H1 (cell line): ENCODE data around the gene HBEGF. TPM values are rescaled to one million over a fixed set of nuclear protein-coding genes. Genes with fewer than 3 reads are reported as not detected.

ENCODE experiments used
- BCL11A ChIP-seq, 2 experiments: IDR thresholded peaks; one replicate each; pipeline ENCODE4 v1.6.1; 2011; ENCODE audit warnings: low read depth in 2 of 2, low read length in 2 of 2, mild to moderate bottlenecking in 2 of 2
- BRCA1 ChIP-seq: IDR thresholded peaks from 2 replicates; pipeline ENCODE4 v1.6.1; 2012; ENCODE audit warnings: low read depth, low read length, improper control_type of control experiment
- CEBPB ChIP-seq: IDR thresholded peaks from 2 replicates; pipeline ENCODE4 v1.6.1; 2012; ENCODE audit warnings: low read depth, low read length
- CHD7 ChIP-seq: fragments of 300-600 bp; sonication (generic); IDR thresholded peaks from 2 replicates; pipeline ENCODE4 v1.7.1; 2012; ENCODE audit warnings: low read length, moderate library complexity, mild to moderate bottlenecking, inconsistent platforms; ENCODE audit not compliant: insufficient replicate concordance
- CTBP2 ChIP-seq: IDR thresholded peaks from 2 replicates; pipeline ENCODE4 v1.7.0; 2011; ENCODE audit warnings: borderline replicate concordance, mild to moderate bottlenecking, moderate library complexity, mixed read lengths, low read length; ENCODE audit not compliant: insufficient read depth, insufficient read length
- FOSL1 ChIP-seq: IDR thresholded peaks from 2 replicates; pipeline ENCODE4 v1.6.1; 2011; ENCODE audit warnings: mild to moderate bottlenecking, low read depth, low read length, moderate library complexity; ENCODE audit not compliant: insufficient read depth
- JUND ChIP-seq: IDR thresholded peaks from 2 replicates; pipeline ENCODE4 v1.6.1; 2011; ENCODE audit warnings: mild to moderate bottlenecking, improper control_type of control experiment, low read length
- KDM4A ChIP-seq: IDR thresholded peaks from one replicate; pipeline ENCODE4 v1.7.1; 2012; ENCODE audit warnings: low read depth, mild to moderate bottlenecking, moderate library complexity, low read length, inconsistent platforms; ENCODE audit not compliant: severe bottlenecking
- MAFK ChIP-seq: IDR thresholded peaks from 2 replicates; pipeline ENCODE4 v1.6.1; 2012; ENCODE audit warnings: low read depth, mild to moderate bottlenecking, improper control_type of control experiment, low read length
- PHF8 ChIP-seq: fragments of 200-600 bp; sonication (generic); conservative IDR thresholded peaks from 2 replicates; pipeline ENCODE4 v1.7.1; 2012; ENCODE audit warnings: low read depth, mild to moderate bottlenecking, inconsistent platforms, low read length, moderate library complexity
- SIX5 ChIP-seq: IDR thresholded peaks from 2 replicates; pipeline ENCODE4 v1.6.1; 2011; ENCODE audit warnings: mild to moderate bottlenecking, low read depth, low read length
- polyA plus RNA-seq, 7 experiments: library from polyadenylated mRNA; depleted of rRNA in 3 of 7; stranded (reverse) in 5 of 7; unstranded in 2 of 7; fragments of >200 nt in 5 of 7; fragments of 200-250 nt in 2 of 7; gene quantifications; 1 replicate in 5 of 7; 2 replicates in 1 of 7; 4 replicates in 1 of 7; pipeline versions ENCODE4 v1.2.1 to v1.2.3, GENCODE V29; 2011 to 2013; ENCODE audit warnings: missing spikeins in 2 of 7, mixed read lengths in 2 of 7
- total RNA-seq: library from RNA; stranded (reverse); fragmentation: NEBNext Ultra II Directional; extraction: Animal tissue kit (Norgen Biotek cat#: 25700); gene quantifications from 2 replicates; pipeline ENCODE4 v1.2.1, GENCODE V29; 2021

HBEGF gene
- total and polyA plus RNA-seq, 2 of the 8 experiments (the other 6 are each of a cell fraction or from before 2014, with no cell fraction given): 2.4 to 2.5 TPM

- TF ChIP-seq KDM4A (no peak), CTBP2 (no peak), FOSL1 (no peak), BRCA1 (no peak), MAFK (no peak), SIX5 (no peak), PHF8 (no peak), BCL11A (IDR thresholded peaks at IDR 0.05; ENCODE audit: low read depth in 2 of 2, low read length in 2 of 2) (no peak), CHD7 (no peak), CEBPB (no peak), JUND (no peak)
Measured at GRCh38 chr5:140293091-140293848, 53.1 kb downstream of the HBEGF start (continued).
